ENCODE measurements around the gene TMEM255B.
"Not testable (repeated sequence)": the region's sequence is repeated elsewhere in the genome, so short reads cannot be mapped to it uniquely, and the experiment has no call there.

Gene TMEM255B

DNA sequence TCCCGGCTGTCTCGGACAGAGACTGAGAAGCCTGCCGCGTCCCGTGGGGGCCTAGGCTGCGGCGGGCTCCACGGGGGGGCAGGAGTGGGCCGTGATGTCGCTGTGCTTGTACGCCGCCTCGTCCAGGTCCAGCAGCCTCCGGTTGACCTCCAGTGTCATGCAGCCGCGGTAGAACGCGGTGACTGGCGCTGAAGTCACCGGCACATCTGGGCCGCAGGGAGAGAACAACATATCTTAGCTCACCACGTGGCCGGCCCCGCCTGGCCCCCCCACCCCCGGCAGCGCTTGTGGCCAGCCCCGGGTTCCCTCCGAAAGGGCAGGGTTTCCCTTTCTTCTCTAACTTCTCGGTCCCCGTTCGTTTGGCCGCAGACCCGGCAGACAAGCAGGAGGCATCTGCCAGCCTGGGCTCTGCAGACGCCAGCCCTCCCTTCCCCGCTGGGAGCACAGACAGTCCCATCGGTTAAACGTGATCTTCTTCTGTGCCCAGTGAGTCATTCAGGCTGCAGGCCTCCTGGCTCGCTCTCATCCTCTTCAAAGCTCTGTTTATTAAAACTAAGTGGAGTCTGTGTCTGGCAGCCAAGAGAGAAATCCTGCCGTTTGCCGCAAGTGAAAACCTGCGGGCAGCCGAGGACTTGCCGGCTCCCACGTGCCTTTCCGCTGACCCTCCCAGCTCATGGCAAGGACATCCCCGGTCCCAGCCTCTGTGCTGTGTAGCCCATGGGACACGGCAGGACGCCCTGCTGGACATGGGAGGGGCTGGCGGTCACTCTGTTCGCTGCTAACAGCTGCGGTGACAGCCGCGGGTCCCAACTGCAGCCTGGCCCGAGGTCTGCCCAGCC is 62.0 kb downstream of the TMEM255B start:
- DNase-seq, result peak; percentile 89

DNA sequence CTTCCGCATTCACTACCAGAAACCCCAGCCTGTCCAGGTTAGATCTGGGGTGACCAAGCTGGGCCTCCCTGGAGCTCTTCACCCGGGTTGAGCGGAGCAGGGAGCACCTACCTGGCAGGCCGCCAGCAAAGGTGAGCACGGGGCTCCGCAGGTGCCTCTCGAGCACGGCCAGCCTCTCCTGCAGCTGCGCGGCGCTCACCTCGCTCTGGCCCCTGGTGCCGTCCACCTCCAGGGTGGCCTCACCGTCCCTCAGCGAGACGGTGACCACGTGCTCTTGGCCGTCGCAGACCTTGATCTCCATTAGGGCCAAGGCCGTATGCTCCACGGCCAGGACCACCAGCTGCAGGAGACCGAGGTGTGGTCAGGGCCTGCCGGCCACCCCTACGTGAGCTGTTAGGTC is 62.8 kb downstream of the TMEM255B start:
- no peak for DNase-seq

DNA sequence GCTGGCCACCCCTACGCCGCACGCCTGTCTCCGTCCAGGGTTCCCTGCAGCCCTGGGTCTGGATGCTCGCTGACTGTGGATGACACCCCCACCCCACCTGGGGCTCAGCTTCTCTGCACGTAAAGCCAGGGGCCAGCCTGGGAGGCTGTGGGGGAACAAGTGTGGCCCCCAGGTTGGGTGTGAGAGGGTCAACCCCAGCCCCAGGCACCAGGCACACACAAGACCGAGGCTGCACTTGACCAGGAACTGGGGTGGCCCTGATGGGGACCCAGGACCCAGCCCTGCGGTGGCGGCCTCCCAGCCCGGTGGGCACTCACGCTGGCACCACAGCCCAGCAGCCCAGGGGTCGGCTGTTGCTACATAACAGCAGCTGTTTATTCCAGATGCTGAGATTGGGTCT is 63.2 kb downstream of the TMEM255B start:
- DNase-seq, result no peak

DNA sequence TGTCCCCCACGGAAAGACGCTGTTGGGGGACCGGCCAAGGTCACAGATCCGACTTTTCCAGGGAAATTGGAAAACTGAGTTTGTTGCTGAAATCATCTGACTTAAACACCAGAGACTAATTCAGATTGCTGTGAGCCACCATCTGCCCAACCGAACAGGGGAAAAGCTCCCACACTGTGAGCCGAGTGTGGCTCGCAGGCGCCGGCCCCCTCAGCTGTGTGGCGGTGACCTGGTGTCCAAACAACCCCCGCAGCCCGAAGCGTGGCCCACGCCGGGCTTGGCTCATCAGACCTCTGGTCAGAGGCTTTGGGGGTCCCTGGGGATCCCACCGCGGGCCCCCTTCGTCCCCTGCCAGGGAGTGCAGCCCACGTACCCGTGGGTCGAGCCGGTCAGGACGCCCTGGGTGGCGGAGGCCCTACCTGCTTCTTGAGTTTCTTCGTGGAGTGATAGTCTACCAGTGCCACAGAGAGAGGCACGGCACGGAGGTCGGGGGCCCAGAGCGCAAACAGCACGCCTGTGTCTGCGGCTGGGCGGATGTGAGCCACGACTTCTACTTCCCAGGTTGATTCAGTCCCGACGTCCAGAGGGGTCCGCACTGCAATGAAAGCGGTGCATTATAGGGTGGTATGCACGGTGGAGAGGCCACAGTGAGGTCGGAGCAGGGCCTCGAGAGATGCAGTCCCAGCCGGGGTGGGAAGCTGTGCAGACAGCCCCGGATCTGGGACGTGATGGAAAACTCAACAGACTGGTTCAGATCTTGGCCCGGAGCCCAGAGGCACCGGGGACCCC is 64.1 kb downstream of the TMEM255B start:
- DNase-seq, result no peak

DNA sequence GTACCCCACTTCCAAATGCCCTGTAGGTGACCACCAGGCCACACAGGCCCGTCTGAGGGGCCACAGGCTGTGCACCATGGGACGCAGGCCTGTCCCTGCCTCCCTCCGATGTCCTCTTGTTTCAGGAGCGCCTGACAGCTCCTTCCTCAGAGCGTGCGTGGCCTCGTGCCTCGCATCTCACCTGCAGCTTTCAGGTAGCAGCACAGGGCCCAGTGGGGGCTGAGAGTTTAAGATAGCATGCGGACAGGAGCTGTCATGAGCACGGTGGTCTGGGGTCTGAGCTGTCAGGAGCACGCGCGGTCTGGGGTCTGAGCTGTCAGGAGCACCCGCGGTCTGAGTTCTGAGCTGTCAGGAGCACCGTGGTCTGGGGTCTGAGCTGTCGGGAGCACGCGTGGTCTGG is 64.7 kb downstream of the TMEM255B start:
- no peak for DNase-seq

DNA sequence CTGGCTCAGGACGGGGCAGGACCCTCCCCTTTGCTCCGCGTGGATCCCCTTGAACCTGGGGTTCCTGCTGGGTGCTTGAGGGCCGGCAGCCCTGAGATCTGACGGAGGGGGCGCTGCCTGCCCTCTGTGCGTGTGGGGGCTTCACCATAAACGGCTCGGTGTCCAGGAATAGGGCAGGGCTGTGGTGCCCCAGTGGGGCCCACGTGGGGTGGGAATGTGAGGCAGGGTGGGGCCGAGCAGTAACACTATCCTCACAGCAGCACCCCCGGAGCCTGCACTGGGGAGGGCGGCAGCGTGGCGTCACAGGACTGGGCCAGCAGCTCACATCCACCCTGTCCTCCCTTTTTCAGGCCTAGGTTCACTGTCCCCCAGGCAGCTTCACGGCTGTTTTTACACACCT is 66.8 kb downstream of the TMEM255B start:
- DNase-seq, result no peak

DNA sequence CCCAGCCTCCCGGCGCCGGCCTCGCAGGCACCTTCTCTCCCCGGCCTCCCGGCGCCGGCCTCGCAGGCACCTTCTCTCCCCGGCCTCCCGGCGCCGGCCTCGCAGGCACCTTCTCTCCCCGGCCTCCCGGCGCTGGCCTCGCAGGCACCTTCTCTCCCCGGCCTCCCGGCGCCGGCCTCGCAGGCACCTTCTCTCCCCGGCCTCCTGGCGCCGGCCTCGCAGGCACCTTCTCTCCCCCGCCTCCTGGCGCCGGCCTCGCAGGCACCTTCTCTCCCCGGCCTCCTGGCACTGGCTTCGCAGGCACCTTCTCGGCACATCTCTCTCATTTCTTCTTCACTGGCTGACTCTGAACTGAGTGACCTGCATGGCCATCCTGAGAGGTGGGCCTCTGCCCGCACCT is 67.4 kb downstream of the TMEM255B start:
- not testable (repeated sequence) for DNase-seq

DNA sequence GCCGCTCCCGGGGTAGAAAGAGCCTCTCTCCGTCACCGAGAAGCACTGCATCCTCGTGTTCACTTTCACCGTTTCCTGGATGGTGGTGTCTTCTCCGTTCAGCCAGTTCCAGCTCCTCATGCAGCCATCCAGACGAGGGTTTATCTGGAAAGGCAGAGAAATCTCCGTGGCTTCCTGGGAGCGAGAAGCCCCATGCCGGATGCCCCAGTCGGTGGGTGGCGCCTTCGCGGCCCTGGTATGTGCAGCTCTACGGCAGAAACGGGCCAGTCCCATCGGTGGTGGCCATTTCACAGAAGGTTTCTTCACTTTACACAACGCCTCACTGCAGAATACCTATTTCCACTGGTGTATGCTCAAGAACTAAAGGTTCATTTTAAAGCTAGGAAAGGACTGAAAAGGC is 68.0 kb downstream of the TMEM255B start:
- DNase-seq, result no peak

DNA sequence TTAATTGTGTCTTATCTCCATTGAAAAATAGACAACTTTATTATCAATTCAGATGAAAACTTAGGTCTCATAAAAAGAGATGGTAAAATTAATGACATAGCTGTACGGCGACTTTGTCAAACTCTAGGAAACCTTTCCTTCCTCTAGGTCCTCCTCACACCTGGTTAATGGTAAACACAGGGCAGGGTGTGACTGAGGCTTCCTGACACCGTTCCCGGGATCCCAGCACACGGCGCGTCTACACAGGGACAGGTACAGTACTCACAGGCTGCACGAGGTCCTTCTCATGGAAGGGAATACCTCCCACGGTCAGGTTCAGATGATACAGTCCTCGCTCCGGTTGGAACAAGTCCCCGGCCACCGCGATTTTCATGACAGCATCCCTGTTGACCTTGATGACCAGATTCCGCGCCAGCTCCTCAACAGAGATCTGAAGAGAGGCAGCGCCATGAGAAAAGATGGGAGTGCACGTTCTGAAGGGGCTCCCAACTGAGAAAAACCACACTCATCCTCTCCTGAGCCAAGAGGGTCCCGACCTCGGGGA is 69.3 kb downstream of the TMEM255B start:
- no peak for DNase-seq

DNA sequence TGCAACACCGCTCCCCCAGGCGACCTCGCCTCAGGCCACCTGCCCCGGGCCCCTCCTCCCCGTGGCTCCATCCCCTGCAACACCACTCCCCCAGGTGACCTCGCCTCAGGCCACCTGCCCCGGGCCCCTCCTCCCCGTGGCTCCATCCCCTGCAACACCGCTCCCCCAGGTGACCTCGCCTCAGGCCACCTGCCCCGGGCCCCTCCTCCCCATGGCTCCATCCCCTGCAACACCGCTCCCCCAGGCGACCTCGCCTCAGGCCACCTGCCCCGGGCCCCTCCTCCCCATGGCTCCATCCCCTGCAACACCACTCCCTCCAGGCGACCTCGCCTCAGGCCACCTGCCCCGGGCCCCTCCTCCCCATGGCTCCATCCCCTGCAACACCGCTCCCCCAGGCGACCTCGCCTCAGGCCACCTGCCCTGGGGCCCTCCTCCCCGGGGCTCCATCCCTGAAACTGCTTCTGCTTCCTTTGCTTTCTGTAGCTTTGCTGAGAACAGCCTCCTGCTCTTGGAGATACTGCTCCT is 71.5 kb downstream of the TMEM255B start:
- DNase-seq, result not testable (repeated sequence)

DNA sequence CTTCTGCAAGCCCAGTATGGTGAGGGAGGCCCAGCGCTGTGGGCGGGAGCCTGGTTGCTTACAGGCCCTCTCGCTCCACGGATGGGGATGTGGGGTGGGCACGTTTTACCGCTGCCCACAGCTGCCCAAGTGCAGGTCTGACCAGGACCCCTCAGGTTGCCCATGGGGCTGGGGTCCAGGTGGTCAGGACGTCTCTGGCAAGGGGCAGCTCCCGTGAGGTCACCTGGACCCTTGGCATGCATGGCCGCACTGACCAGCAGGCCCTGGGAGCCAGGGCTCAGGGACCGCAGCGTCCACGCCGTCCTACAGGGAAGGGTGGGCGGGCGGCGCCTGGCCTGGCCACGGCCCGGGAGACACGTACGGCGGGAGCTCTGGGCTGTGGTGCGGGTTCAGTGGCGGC is 72.0 kb downstream of the TMEM255B start:
- no peak for DNase-seq

DNA sequence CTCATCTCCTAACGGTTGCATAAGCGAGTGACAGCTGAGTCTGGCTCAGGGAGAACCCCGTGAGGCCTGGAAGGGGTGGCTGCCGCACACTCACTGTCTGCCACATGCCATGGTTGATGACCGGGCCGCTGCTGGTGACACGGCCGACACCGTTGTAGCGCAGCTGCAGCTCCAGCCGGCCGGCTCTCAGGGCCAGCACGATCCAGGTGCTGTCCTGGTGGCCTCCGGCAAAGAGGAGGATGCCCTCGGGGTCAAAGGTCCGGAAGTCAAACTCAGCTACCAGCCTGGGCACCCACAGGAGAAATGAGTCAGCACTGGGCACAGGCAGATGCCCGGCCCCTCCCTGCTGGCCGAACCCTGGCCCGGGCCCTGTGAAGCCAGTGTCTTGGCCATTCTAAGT is 73.2 kb downstream of the TMEM255B start:
- DNase-seq, result no peak

DNA sequence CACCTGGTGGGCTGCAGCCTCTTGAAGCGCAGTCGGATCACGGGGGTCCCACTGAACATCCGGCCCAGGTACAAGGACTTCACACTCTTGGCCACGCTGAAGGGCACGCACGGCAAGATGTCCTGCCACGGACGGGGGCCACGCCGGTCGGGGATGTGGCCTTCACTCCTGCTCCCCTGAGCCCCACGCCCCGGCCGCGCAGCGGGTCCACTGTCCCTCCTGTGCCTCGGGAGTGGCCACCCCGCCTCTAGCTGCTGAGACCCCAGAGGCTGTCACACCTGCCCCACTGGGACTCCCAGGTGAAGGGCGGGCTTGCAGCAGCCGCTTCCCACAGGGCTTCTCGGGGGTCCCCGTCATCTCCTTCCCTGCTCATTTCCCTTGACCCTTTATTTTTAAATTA is 73.6 kb downstream of the TMEM255B start:
- no peak for DNase-seq

DNA sequence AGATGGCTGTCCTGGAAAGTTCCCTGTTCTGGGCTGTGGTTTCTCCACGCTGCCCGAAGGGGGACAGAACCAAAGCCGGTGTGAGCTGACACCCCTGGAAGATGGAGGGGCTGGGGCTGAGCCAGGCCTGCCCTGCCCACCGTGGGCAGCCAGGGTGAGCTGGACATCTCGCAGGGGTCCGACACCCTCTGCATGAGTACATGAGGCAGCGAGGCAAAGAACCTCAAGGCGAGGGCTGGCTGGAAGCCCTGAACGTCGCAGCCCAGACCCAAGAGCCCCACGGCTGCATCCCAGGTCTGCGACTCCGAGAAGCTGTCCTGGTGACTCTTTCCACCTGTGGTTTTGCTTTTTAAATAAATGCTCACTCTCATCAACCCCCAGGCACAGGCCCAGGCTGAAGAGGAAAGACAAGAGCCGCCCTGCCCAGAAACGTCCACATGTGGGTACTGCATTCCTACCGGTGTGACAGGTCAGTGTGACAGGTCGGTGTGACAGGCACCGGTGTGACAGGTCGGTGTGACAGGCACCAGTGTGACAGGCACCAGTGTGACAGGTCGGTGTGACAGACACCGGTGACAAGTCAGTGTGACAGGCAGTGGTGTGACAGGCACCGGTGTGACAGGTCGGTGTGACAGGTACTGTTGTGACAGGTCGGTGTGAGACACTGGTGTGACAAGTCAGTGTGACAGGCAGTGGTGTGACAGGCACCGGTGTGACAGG is 74.2 kb downstream of the TMEM255B start:
- DNase-seq, result no peak

DNA sequence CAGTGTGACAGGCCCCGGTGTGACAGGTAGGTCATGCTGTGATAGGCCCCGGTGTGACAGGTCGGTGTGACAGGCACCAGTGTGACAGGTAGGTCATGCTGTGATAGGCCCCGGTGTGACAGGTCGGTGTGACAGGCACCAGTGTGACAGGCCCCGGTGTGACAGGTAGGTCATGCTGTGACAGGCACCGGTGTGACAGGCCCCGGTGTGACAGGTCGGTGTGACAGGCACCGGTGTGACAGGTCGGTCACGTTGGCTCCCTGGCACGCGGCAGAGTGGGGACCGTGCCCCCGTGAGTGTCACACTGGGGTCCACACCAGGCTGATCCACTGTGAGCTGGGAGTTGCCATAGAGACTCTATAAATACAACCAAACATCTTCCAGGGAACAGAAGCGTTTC is 75.0 kb downstream of the TMEM255B start:
- not testable (repeated sequence) for DNase-seq

DNA sequence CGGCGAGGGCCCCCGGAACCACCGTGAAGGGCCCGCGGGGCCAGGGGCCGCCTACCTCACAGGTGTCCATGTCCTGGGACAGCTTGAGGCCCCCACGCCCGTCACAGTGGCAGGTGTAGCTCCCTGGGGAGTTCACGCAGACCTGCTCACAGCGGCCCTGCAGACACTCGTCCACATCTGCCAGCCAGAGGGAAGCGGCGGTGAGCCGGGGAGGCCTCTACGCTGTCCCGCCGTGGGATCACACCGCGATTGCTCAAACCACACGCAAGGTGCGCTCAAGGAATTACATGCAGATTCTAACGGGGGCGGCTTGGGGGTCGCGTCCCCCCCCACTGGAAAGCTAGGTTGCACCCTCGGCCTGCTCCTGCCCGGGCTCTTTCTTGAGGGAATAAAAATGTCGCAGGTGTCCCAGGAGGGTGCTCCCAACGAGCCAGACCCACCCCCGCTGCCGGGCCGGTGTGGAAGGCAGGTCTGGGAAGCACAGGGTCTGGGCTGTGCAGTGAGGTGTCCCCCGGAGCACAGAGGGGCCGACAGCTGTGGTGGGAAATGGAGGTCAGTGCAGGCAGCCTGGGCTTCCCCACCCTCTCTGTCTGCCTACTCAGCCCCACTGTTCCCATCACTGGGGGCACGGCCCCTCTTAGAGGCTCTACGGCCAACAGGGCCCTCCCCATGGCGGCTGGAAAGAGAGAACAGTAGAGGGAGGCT is 75.6 kb downstream of the TMEM255B start:
- no peak for DNase-seq

DNA sequence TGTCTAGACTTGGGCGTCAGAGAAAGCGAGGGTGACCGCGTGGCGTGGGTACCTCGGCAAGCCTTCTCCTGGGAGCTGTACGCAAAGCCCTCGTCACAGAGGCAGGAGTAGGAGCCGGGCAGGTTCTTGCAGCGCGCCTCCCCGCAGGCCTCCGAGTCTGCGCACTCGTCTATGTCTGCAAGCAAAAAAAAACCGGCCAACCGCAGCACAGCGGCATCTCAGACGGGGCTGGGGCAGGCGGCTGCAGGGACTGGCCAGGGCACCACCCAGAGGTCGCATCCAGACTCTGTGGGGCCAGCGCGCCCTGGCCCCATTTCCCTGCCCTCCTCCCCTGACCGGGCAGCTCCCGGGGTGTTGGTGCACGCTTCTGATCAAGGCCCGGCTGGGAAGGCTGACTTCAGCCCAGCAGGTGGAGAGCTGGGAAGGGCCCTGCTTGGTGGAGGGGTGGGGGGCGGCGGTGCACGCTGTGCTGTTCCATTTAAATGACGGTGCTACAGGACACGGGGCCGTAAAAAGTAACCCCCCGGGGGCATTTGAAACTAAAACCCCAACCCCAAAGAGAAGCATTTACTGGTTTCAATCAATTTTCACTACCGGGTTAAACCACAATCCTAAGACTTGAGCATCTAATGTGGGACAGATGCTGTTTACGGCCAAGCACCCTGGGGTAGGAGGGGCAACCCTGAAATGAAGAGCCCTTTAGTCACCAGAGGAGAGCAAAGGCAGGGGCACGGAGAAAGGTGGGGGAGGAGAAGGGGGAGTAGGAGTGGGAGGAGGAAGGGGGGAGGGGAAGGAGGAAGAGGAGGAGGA is 76.6 kb downstream of the TMEM255B start:
- DNase-seq, result peak; percentile 76

DNA sequence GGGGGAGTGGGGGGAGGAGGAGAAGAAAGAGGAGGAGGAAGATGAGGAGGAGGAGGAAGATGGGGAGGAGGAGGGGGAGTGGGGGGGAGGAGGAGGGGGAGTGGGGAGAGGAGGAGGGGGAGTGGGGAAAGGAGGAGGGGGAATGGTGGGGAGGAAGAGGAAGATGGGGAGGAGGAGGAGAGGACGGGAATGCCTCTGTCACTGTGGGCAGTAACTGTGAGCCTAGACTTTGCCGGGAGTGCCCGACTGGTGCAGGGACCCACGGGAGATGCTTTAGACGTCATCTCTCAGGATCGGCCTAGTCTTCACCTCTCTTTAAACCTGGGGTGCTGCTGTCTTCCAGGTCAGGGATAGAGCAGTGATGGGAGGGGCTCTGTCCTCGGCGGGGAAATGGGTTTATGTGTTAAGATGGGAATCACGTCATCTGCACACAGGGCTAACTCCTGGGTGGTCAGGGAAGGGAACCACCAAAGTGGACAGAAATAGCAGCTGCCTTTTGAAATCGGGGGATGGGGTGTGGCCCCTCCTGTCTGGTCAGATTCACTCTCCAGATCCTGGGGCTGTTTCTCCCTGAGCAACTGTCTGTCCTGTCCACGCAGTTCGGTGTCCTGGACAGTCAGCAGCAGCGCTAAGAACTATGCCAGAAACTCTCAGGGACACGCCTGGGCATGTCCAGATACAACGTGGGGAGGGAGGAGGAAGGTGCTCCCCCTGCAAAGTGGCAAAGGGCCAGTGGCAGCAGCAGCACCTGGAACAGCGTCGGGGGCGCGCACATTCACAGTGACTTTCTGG is 77.9 kb downstream of the TMEM255B start:
- DNase-seq, result peak; percentile 78

DNA sequence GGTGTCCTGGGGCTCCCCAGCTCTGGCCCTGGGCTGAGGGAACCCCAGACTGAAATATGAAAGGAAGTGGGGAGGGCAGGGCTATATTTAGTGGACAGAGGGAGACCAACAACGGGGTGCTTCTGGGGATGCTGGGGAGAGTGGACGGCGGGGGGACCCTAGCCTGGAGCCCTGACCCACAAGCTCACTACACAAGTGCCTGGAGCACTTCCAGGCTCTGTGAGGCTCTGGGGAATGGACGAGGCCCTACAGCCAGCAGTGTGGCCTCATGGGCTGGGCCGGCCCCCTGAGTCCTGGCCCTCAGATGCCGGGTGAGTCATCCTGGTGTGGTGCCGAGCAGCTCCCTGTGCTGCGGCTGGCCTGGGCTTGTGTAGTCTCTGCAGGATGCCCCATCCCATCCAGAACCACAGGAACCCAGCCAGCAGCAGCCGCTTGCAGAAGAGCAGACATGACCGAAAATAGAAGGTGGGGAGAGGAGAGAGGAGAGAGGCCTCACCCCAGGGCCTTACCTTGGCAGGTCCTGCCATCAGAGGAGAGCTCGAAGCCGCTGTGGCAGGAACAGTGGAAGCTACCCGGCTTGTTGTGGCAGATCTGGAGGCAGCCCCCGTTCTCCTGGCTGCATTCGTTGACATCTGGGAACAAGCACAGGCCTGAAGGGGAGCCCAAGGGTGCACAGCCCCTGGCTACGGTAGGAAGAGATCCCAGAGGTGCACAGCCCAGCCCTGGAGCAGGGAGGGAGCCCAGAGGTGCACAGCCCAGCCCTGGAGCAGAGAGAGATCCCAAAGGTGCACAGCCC is 78.7 kb downstream of the TMEM255B start:
- DNase-seq, result peak; percentile 92

DNA sequence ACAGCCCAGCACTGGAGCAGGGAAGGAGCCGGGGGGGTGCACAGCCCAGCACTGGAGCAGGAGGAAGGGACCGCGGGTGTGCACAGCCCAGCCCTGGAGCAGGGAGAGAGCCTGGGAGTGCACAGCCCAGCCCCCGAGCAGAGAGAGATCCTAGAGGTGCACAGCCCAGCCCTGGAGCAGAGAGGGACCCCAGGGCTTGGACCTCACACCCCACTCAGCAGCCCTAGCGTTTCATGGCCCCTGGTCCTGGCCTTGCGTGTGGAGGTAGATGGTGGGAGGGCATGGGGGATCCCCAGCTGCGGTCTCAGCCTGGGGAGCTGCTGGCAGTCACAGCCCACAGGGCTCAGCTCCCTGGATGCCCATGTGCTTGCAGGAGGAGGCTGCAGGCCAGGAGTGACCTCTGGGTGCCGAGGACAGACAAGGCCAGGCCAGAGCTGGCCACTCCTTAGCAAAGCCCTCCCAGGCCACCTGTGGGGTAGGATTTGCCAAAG is 79.7 kb downstream of the TMEM255B start:
- DNase-seq, result no peak

Measured in T1000 (cell line).